HG02852 (cell line): ENCODE results near the gene P2RX3.

ENCODE experiments used
- ATAC-seq: cut with Tn5 transposase; IDR thresholded peaks from one replicate; pipeline ENCODE4 v1.9.1; 2021; ENCODE audit warnings: mild to moderate bottlenecking, moderate library complexity; ENCODE audit not compliant: unreplicated experiment

The P2RX3 gene

GRCh38 chr11:57368106-57368844 is 30.1 kb downstream of the P2RX3 start:
- ATAC-seq: no peak

DNA sequence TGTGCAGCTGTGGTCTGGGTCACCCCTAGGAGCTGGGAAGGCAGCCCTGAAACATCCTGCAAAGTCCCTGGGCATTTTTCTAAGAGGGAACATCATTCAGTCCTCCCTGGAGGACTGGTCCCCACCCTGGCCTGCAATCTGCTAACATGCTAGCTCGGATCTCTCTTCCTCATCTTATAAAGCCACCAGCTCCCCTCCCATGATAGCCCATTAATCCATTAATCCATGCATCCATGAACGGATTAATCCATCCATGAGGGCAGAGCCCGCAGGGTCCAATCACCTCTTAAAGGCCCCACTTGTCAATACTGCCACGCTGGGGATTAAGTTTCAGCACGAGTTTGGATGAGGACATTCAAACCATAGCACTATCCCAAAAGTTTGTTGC is 30.7 kb downstream of the P2RX3 start:
- no peak for ATAC-seq

GRCh38 chr11:57370251-57370650 is 32.1 kb downstream of the P2RX3 start:
- no peak for ATAC-seq

- no peak for ATAC-seq
Observed at GRCh38 chr11:57370941-57371340, 32.8 kb downstream of the P2RX3 start.

GRCh38 chr11:57373146-57373545 is 35.0 kb downstream of the P2RX3 start:
- no peak for ATAC-seq

- no peak for ATAC-seq
Observed at GRCh38 chr11:57374966-57375365, 36.8 kb downstream of the P2RX3 start.

GRCh38 chr11:57375490-57375889 is 37.3 kb downstream of the P2RX3 start:
- ATAC-seq: no peak

DNA sequence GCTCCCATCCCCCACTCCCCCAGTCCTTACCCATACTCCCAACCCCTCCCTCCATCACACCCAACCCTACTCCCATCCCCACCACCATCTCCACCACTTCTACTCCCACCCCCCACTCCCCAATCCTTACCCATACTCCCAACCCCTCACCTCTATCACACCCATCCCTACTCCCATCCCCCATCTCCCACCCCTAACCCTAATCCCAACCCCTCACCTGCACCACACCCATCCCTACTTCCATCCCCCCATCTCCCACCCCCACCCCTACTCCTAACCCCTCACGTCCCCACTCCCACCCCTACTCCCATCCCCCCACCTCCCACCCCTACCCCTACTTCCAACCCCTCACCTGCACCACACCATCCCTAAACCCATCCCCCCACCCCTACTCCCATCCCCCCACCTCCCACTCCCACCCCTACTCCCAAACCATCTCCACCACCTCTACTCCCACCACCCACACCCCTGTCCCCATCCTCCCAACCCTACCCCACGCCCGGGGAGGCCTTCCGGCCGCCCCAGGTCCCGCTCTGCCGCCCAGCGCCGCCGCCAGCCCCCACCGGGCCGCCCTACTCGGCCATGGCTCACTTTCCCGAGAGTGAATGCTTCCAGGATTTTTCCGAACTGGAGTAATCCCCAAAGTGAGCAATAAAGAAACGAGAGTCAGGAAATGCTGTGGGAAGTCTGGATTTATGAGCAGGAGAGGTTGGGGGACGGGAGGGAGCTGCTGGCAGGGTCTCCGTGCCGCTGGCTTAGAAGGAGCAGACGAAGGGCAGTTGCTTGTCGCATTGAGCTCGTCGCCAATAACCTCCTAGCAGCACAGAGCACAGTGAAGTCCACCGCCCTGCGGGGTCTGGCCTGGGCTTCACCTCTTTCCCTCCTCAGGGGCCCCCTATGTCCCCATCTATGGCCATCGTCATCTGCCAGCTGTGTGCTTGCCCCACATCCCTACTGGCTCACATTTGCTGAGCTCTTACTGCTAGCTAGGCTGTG is 38.2 kb downstream of the P2RX3 start:
- no peak for ATAC-seq

DNA sequence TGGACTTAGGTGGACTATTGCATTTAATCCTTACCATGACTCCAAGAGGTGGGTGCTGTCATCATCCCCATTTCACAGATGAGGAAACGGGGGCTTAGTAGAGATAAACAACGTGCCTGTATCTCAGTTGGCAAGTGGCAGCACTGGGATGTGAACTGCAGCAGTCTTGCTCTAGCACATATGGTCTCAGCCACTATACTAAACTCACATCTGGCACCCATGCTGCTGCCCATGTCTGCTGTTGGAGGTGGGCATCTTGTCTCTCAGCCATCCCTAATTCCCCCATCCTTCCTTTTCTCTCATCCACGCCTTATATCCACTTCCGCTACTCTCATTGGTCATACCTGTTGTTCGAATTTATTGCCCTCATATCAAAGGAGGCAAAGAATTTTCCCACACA is 39.0 kb downstream of the P2RX3 start:
- ATAC-seq: no peak

DNA sequence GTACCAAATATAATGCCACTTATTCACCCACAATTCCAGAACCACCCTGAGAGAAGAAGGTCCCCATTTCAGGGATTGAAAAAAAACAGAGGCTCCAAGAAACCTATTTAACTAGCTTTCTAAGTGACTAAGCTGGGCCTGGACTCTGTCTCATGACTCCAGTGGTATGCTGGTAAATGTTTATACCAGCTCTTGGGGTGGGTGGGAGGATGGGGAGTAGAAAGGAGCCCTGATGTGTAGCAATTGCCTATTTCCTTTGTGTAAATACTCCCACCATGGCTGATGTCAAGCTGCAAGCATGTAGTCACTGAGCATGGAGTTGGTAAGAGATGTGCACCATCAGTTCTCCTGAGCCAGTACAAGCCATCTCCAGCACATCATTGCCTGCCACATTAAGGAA is 40.0 kb downstream of the P2RX3 start:
- no peak for ATAC-seq

GRCh38 chr11:57379732-57380131 is 41.6 kb downstream of the P2RX3 start:
- ATAC-seq: no peak

DNA sequence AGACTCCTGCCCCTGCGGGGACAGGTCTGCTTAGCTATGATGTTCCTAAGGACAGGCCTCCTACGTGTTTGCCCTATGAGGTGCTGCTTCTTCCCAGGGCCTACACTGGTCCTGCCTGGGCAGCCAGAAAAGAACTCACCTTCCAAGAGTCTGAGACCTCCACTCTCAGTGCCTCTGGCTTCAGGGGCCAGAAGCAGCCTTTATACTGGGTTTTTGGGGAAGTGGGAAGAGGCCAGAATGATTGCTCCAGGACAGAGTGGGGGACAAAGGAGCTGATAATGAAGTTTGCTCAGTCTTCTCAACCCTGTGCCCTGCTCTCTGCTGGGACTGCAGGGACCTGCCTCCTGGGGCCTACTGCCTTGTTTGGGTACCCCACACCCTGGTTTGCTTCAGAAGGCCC is 42.8 kb downstream of the P2RX3 start, which contains the start of gene PRG3:
PRG3 (minus strand) TSS at position 176 of the 400 bp plus-strand sequence. CDS start 442 bp downstream, outside the sequence.
- no peak for ATAC-seq

- no peak for ATAC-seq
Observed at GRCh38 chr11:57386178-57386940, 48.2 kb downstream of the P2RX3 start.

- ATAC-seq: no peak
Observed at GRCh38 chr11:57387289-57388030, 49.3 kb downstream of the P2RX3 start.

DNA sequence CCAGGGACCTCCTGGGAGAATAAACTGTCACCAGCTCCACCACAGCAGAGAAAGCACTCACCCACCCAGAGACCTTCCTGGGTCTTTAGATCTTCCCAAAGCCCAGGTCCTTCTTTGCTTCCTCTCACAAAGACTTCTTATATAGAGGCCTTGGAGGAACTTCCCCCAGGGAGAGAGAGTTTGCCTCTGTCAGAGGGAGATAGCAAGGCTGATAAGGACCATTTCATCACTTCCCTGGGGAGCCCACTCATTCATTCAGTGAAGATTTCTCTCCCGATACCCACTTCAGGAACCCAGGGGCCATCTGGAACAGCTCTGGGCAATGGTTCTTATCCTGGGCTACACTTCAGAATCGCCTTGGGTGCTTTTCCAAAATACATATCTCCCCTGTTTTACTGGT is 52.4 kb downstream of the P2RX3 start, which contains the start of gene PRG2:
PRG2 (minus strand) TSS at position 116 of the 400 bp plus-strand sequence. CDS start 706 bp downstream, outside the sequence.
- no peak for ATAC-seq

DNA sequence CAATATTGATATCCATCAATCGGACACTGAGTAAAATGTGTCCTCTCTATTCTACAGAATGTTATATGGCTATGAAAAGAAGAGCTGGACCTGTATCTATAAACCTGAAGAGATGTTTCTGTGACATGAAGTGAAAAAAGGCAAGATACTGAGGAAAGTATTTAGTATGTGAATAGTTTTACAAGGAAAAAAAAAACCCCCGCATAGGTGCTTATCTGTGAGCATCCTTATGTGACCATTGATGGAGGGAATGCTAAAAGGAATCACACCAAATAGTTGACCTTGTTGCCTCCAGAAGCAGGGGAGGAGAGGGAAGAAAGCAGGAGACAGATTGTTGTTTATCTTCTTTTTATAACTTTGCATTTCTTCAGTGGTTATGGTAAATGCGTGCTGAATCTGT is 53.0 kb downstream of the P2RX3 start:
- no peak for ATAC-seq

DNA sequence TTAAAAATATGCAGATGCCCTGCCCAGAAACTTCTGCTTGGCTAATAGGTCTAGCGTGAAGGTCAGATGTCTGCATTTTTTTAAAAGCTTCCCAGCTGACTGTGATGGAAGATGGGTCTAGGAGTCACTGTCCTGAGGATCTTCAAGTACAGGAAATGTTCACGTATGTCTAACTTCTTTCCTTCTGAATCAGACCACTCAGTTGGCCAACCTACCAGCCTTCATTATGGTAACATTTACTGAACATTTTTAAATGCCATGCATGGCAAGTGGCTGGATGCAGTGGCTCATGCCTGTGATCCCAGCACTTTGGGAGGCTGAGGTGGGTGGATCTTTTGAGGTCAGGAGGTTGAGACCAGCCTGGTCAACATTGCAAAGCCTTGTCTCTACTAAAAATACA is 53.4 kb downstream of the P2RX3 start:
- no peak for ATAC-seq

DNA sequence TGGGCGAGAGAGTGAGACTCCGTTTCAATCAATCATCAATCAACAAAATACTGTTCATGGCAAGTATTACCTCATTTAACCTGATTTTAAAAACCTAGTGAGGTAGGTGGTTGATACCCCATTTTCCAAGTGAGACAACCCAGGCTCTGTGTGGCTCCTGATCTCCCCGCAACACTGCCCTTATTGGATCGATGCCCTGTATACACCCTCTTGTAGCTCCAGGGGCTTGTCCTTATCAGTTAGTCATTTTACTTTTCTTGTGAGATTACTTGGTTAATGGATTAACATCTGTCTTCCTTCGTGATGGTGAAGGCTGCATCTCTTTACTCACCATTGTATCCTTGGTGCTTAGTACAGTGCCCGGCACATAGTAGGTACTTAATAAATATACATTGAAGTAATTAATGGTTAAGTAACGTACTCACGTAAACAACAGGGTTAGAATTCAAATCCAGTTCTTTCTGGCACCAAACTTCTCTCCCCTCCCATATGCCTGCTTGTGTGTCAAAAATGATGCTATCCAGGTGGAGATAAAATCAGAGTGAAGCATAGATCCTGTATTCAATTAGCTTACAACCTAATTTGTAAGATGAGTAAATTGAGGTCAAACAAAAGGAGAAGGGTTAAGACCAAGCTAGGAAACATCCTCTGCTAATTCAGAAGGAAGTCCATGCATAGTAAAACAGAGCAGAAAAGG is 54.1 kb downstream of the P2RX3 start:
- no peak for ATAC-seq

- no peak for ATAC-seq
Observed at GRCh38 chr11:57392763-57393105, 54.6 kb downstream of the P2RX3 start.
